Measurements from ENCODE around the gene PIEZO2. TPM values are rescaled to one million over a fixed set of nuclear protein-coding genes. Genes with fewer than 3 reads are reported as not detected.
"Not testable (repeated sequence)": the region's sequence is repeated elsewhere in the genome, so short reads cannot be mapped to it uniquely, and the experiment has no call there.

PIEZO2 gene
- total RNA-seq, 2 experiments from 2014 or later = not detected

DNA sequence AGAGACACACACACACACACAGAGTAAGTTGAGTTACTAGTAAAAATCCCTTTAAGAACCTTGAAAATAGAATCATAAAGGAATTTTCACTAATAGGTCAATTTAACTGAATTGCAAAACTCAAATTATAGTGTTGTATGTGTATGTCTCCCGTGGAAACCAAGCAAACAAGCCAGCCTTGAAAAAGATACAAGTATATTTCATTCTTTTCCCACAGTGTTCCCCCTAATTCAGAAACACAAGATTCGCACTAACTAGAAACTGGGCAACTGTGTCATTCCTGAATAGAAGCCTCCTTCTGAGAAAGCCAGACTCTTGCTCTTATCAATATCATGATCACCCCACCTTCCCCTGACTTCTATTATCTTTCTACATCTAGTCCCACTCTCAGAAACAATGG is 229.5 kb downstream of the PIEZO2 start:
- no peak for DNase-seq
- H3K36me3 Mint-ChIP-seq = no peaks in the 10 kb centered on the region
- H3K27me3 Mint-ChIP-seq = peaks cover 7% of the 10 kb centered on the region
- H3K27ac Mint-ChIP-seq = no peak overlapping the region
- H3K9me3 Mint-ChIP-seq = no peaks in the 10 kb centered on the region
- no peak overlapping the region for H3K4me3 Mint-ChIP-seq
- no peaks in the 10 kb centered on the region for H3K4me1 Mint-ChIP-seq

DNA sequence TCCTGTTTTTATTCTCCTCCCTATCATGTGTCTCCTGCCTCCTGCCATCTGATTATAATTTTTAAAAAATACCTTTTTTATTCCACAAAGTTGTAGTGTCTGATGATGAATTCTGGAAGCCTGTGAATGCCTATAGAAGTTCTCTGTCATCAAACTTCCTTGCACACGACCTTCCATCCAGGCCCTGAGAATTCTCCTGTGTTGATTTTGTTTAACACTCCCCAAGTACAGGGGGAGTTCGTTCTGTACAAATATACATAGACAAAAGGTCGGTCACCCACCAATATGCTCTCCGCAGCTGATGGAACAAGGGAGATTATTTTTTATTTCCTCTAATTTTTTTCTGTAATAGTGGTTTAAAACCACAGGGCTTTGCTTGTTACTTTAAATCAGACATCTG is 232.5 kb downstream of the PIEZO2 start:
- Mint-ChIP-seq H3K36me3 (no peaks in the 10 kb centered on the region), H3K9me3 (no peaks in the 10 kb centered on the region), H3K4me3 (no peak overlapping the region), H3K27me3 (peaks cover 7% of the 10 kb centered on the region), H3K4me1 (no peaks in the 10 kb centered on the region), H3K27ac (no peak overlapping the region)
- no peak for DNase-seq

DNA sequence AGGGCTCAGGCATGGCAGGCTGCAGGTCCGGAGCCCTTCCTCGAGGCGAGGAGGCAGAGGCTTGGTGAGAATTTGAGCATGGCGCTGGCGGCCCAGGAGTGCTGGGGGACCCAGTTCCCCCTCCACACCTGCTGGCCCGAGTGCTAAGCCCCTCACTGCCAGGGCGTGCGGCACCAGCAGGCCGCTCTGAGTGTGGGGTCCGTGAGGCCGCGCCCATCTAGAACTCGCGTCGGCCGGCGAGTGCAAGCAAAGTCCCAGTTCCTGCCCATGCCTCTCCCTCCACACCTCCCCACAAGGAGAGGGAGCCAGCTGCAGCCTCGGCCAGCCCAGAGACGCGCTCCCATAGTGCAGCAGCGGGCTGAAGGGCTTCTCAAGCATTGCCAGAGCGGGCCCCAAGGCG is 233.0 kb downstream of the PIEZO2 start:
- Mint-ChIP-seq H3K9me3 (peaks cover 1% of the 10 kb centered on the region), H3K27ac (no peak overlapping the region), H3K4me3 (no peak overlapping the region), H3K4me1 (no peaks in the 10 kb centered on the region), H3K36me3 (no peaks in the 10 kb centered on the region), H3K27me3 (peaks cover 7% of the 10 kb centered on the region)
- no peak for DNase-seq

DNA sequence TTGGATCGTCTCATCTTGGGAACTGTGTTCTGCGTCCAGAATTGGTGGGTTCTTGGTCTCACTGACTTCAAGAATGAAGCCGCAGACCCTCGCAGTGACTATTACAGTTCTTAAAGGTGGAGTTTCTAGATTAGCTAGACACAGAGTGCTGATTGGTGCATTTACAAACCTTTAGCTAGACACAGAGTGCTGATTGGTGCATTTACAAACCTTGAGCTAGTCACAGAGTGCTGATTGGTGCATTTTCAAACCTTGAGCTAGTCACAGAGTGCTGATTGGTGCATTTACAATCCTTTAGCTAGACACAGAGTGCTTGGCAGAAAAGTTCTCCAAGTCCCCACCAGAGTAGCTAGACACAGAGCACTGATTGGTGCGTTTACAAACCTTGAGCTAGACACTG is 233.6 kb downstream of the PIEZO2 start:
- H3K4me1 Mint-ChIP-seq, DNase-seq, H3K36me3 Mint-ChIP-seq, H3K27ac Mint-ChIP-seq, H3K4me3 Mint-ChIP-seq, H3K27me3 Mint-ChIP-seq, H3K9me3 Mint-ChIP-seq: not testable (repeated sequence)

DNA sequence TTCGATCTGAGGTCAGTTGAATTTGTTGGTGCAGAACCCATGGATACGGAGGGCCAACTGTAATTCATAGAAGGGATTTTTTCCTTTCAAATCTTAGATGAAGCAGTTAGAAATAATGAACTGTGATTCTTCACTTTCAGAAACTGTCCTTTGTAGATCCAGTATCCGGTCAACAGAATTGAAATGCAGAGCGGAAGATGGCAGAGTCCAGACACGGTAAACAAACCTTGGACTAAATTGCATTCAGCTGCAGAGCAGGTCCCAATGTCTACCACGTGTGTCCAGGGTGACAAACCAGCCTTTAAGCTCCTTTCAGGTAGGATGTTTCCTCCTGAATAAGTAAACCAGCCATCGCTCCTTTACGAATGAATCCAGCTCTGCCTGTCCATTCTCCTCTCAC is 234.8 kb downstream of the PIEZO2 start:
- H3K27me3 Mint-ChIP-seq, DNase-seq, H3K36me3 Mint-ChIP-seq, H3K9me3 Mint-ChIP-seq, H3K4me3 Mint-ChIP-seq, H3K27ac Mint-ChIP-seq, H3K4me1 Mint-ChIP-seq: not testable (repeated sequence)

DNA sequence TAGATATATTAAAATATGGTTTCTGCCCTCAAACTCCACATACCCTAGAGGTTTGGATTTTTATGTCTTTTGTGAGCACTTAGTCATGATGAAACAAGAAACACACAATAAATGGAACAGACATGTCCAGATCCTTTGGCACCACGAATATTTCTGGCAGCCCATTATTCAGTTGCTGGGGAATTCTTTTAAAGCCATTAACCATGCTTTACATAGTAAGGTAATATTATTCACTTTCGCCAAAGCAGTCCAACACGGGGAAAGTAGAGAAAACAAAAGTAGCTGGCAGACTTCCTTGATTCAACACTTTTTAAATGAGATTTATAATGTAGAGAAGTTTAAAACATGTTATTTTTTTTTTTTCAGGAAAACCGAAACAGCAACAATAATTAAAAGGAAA is 235.4 kb downstream of the PIEZO2 start:
- Mint-ChIP-seq H3K9me3 (peaks cover 1% of the 10 kb centered on the region), H3K36me3 (no peaks in the 10 kb centered on the region), H3K27me3 (no peaks in the 10 kb centered on the region), H3K27ac (no peak overlapping the region), H3K4me1 (no peaks in the 10 kb centered on the region), H3K4me3 (no peak overlapping the region)
- no peak for DNase-seq

DNA sequence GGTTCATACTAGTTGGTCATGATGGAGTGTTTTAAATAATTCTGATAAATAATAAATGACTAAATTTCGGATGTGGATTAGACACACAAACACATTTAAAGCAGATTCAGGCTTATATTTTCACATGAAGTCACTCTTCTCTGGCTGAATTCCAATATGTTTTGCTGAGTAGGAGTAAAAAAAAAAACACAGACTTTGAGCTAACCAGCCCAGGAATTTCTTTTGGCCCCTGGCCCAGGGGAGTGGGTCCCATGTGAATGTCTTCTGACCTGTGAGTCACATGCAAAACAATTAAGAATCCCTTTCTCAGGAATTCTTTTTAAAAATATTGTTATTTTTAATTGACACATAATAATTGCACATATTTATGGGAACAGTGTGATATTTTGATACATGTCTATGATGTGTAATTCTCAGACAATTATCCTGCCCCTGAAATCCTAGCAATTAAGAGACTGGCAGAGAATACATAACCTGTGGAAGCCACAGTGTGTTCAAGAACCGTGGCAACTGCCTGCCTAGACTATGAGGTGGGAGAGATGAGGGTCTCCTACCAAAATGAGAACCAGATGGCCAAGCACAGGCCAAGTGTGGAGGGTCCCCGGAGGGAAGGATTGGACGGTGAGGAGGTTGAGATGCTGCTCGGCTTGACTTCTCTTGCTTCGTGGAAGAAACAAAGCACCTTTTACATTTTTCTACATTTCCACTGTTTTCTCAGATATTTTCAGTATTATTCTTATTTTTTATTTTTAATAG is 236.4 kb downstream of the PIEZO2 start:
- Mint-ChIP-seq H3K27ac (no peak overlapping the region), H3K4me1 (no peaks in the 10 kb centered on the region), H3K9me3 (peaks cover 1% of the 10 kb centered on the region), H3K36me3 (no peaks in the 10 kb centered on the region), H3K27me3 (no peaks in the 10 kb centered on the region), H3K4me3 (no peak overlapping the region)
- DNase-seq = no peak

DNA sequence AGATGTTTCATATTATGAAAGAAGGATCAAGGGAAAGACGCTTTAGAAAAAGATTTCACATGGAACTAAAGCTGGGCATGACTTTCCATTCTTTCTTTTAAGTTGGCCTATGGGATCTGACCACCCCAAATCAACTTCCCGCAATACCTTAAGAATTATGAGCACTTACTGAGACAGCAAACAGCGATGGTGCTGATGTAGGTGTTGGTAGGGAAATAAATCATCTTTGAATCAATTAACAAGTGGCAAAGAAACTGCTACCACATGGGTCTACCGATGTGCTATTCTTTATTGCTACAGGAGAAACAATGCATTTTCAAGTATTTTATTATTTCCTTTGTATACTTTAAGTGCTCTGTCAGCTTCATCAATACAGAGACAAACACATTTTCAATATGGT is 239.6 kb downstream of the PIEZO2 start:
- H3K36me3 Mint-ChIP-seq = no peaks in the 10 kb centered on the region
- no peaks in the 10 kb centered on the region for H3K27me3 Mint-ChIP-seq

DNA sequence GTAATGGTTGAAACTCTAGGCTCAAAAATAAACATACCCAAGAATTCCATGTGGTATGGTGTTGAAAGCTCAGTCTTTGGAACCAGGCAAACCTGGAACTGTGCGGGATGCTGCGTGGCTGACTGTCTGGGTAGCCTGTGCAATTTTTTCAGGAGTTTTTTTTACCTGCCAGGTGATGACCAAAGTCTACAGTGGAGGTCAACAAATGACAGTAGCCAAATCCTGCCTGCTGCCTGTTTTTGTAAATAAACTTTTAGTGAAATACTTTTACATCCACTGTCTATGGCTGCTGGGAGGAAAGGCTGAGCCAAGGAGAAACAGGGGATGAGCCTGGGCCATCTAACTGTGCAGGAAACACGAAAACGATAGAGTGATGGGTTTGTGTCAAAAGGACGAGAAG is 240.6 kb downstream of the PIEZO2 start:
- Mint-ChIP-seq H3K36me3 (no peaks in the 10 kb centered on the region), H3K27me3 (no peaks in the 10 kb centered on the region), H3K9me3 (peaks cover 1% of the 10 kb centered on the region), H3K4me3 (no peak overlapping the region), H3K4me1 (no peaks in the 10 kb centered on the region), H3K27ac (no peak overlapping the region)
- no peak for DNase-seq

More for the DNA sequence above, 239.6 kb downstream of the PIEZO2 start:
- DNase-seq = no peak
- no peaks in the 10 kb centered on the region for H3K4me1 Mint-ChIP-seq
- no peak overlapping the region for H3K4me3 Mint-ChIP-seq
- H3K9me3 Mint-ChIP-seq = peaks cover 1% of the 10 kb centered on the region
- no peak overlapping the region for H3K27ac Mint-ChIP-seq

DNA sequence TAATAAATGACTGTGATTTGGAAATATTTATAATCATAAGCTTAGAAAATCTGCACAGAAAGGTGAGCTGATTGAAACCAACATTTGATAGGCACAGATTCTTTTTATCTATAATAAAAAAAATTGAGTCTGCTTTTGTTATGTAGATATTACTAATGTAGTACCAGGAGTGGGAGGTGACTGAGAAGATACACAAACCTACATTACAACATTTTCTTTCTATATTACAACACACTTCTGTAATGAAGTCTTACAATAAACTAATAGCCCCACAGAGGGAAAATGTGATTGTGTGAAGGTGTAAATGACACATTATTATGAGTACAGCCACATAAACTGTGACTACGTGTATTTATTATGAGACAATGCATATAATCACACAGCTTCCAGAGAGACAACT is 241.6 kb downstream of the PIEZO2 start:
- DNase-seq = no peak
- Mint-ChIP-seq H3K4me1 (no peaks in the 10 kb centered on the region), H3K4me3 (no peak overlapping the region), H3K36me3 (no peaks in the 10 kb centered on the region), H3K9me3 (peaks cover 1% of the 10 kb centered on the region), H3K27ac (no peak overlapping the region), H3K27me3 (no peaks in the 10 kb centered on the region)

DNA sequence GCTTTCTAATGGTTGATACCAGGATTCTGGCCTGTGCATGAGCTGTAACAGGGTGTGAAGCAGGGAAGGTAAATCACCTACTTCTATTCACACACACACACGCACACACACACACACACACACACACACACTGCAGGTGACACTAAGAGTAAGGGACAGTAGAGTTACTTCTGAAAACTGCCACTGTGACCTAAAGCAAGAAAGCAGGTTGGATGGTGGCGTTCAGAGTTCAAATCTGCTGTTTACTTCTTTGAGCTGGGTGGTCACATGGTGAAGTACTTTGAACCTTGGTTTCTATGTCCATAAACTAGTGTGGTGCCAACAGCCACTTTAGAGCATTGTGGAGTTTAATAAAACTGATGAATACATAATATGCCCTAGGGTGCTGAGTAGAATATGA is 248.0 kb downstream of the PIEZO2 start:
- Mint-ChIP-seq H3K4me1 (no peaks in the 10 kb centered on the region), H3K27me3 (no peaks in the 10 kb centered on the region), H3K27ac (no peak overlapping the region), H3K36me3 (no peaks in the 10 kb centered on the region), H3K4me3 (no peak overlapping the region), H3K9me3 (no peaks in the 10 kb centered on the region)
- DNase-seq = no peak

DNA sequence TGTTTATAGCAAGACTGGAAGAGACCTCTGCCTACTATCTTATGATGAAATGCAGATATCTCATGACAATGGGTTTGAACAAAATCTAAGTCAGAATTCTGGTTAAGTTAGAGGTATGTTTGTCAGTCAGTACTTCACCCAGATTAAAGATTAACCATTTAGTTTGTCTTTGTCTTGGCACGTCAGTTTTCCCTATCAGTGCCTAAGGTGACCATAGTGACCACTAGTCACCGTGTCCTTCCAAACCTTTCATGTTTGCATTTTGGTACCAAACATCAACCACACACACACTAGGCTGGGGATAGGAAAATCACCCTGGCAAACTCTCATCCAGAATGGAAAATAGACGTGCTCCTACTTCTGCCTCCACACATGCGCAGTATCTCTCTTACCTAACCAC is 248.9 kb downstream of the PIEZO2 start:
- Mint-ChIP-seq H3K36me3 (no peaks in the 10 kb centered on the region), H3K9me3 (no peaks in the 10 kb centered on the region), H3K4me1 (no peaks in the 10 kb centered on the region), H3K4me3 (no peak overlapping the region), H3K27me3 (no peaks in the 10 kb centered on the region), H3K27ac (no peak overlapping the region)
- DNase-seq = no peak

DNA sequence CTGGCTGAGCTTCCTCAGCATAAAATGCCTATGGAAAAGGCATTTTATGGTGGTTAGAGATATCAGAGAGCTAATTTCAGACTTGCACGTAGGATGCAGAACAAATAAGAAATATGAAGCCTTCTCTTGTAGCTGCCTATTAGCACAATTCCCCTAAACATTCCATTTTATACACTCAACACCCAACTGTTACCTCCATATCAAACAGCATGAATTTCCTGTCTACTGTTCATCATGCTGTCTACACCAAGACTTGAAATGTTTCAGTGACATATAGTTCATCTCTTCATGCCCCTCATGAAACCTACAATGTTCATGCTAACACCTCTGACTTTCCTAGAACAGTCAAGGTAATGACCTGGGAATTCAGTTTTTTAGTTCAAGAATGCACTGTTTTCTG is 249.9 kb downstream of the PIEZO2 start:
- H3K9me3 Mint-ChIP-seq = no peaks in the 10 kb centered on the region
- DNase-seq = no peak
- H3K27ac Mint-ChIP-seq = no peak overlapping the region
- no peaks in the 10 kb centered on the region for H3K4me1 Mint-ChIP-seq
- H3K36me3 Mint-ChIP-seq = no peaks in the 10 kb centered on the region
- H3K27me3 Mint-ChIP-seq = peaks cover 3% of the 10 kb centered on the region
- no peak overlapping the region for H3K4me3 Mint-ChIP-seq

DNA sequence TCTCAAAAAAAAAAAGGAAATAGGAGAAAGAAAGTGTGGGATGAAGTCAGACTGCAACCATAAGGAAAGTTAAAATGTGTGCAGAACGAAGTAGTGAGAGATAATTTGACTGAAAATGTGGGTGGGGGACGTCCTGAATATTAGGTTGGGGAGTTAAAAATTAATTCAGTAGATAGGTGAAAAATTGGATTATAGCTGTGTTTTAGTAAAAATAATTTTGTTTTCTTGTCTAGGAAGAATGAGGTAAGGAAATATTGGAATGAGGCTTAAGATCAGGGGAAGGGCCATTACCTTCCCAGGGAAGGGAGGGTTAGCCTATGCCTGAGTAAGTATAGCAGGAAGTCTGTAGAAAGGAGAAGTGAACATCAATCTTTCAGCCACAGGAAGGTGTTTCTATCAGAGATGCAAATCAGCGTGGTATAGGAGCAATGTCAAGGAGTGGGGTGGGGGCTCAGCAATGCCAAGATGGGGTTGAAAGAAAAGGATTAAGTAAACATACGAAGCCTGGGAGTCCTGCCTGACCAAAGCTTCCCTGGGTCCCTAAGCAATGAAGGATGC is 250.9 kb downstream of the PIEZO2 start:
- no peak for DNase-seq
- peaks cover 3% of the 10 kb centered on the region for H3K27me3 Mint-ChIP-seq

DNA sequence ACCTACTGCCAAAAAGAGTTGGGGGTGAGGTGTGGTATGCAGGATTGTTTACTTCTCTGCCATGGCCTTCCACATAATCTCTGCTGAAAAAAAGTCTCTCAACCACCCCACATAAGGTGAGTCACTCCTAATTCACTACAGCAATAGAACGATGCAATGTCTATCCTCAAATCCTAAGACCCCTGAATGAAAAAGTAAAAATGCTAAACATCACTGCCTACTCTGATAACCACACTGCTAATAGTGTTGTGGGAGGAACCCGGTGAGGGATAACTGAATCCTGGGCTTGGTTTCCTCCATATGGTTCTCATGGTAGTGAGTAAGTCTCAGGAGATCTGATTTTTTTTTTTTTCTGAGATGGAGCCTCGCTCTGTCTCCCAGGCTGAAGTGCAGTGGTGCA is 252.5 kb downstream of the PIEZO2 start:
- Mint-ChIP-seq H3K4me3 (no peak overlapping the region), H3K4me1 (no peaks in the 10 kb centered on the region), H3K27ac (no peak overlapping the region), H3K9me3 (no peaks in the 10 kb centered on the region), H3K27me3 (peaks cover 3% of the 10 kb centered on the region), H3K36me3 (no peaks in the 10 kb centered on the region)
- no peak for DNase-seq

More for the DNA sequence above, 250.9 kb downstream of the PIEZO2 start:
- no peaks in the 10 kb centered on the region for H3K9me3 Mint-ChIP-seq
- no peaks in the 10 kb centered on the region for H3K4me1 Mint-ChIP-seq
- no peak overlapping the region for H3K4me3 Mint-ChIP-seq
- no peaks in the 10 kb centered on the region for H3K36me3 Mint-ChIP-seq
- H3K27ac Mint-ChIP-seq = no peak overlapping the region

DNA sequence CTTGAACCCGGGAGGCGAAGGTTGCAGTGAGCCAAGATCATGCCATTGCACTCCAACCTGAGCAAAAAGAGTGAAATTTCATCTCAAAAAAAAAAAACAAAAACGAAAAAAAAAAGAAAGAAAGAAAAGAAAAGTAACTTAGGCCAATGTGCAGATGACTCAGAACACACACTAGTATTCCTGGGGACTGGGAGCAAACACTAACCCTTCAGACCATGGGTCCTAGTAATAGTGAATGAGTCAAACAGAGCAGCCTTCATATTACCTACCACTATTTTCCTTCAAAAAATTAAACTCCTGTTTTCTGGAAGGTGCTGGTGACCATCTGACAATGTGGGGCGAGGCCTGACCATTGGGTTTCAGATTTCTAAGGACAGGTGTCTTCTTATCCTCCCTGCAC is 253.4 kb downstream of the PIEZO2 start:
- H3K4me1 Mint-ChIP-seq = no peaks in the 10 kb centered on the region
- DNase-seq = no peak

More for the DNA sequence above, 253.4 kb downstream of the PIEZO2 start:
- Mint-ChIP-seq H3K36me3 (no peaks in the 10 kb centered on the region), H3K27ac (no peak overlapping the region), H3K4me3 (no peak overlapping the region), H3K27me3 (peaks cover 3% of the 10 kb centered on the region), H3K9me3 (no peaks in the 10 kb centered on the region)
